Measurements from ENCODE around the gene MGAT5.

MGAT5 gene

DNA sequence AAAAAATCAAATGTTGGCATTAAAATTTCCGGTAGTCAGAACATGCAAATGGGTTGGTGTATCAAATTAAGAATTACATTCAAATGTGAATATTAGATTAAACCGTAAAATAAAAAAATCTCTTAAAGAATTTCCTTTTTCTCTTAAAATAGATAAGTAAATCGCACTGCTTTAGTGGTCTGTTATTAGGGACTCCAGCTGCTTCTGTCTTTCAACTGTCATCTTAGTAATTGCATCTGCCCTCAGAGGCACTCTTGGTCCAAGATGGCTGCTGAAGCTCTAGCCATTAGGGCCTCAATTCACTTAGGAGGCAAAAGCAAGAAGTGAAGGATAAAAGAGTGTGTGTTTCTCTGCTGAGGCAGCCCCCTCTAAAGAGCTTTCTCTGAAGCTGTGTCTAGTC is 132.4 kb downstream of the MGAT5 start:
- no peak for TF ChIP-seq CTCF (IDR thresholded peaks at IDR 0.05; ENCODE audit: low read depth, low read length)
- DNase-seq (ENCODE audit: low read depth in 2 of 2), result no peak

GRCh38 chr2:134389381-134389780 is 135.5 kb downstream of the MGAT5 start:
- DNase-seq (ENCODE audit: low read depth in 2 of 2), result no peak
- no peak for TF ChIP-seq CTCF (IDR thresholded peaks at IDR 0.05; ENCODE audit: low read depth, low read length)

More for the DNA sequence above, 132.4 kb downstream of the MGAT5 start:
- no peak overlapping the region for H3K4me3 ChIP-seq (replicated peaks in 1 of 2; ENCODE audit: low read depth in 2 of 2, low read length in 2 of 2)

GRCh38 chr2:134391751-134392160 is 137.9 kb downstream of the MGAT5 start:
- H3K4me3 ChIP-seq (replicated peaks in 1 of 2; ENCODE audit: low read depth in 2 of 2, low read length in 2 of 2), result no peak overlapping the region
- DNase-seq (ENCODE audit: low read depth in 2 of 2), result peak in 1 of 2 donors; percentile 53
- no peak for TF ChIP-seq CTCF (IDR thresholded peaks at IDR 0.05; ENCODE audit: low read depth, low read length)

More at GRCh38 chr2:134389381-134389780, 135.5 kb downstream of the MGAT5 start:
- no peak overlapping the region for H3K4me3 ChIP-seq (replicated peaks in 1 of 2; ENCODE audit: low read depth in 2 of 2, low read length in 2 of 2)

DNA sequence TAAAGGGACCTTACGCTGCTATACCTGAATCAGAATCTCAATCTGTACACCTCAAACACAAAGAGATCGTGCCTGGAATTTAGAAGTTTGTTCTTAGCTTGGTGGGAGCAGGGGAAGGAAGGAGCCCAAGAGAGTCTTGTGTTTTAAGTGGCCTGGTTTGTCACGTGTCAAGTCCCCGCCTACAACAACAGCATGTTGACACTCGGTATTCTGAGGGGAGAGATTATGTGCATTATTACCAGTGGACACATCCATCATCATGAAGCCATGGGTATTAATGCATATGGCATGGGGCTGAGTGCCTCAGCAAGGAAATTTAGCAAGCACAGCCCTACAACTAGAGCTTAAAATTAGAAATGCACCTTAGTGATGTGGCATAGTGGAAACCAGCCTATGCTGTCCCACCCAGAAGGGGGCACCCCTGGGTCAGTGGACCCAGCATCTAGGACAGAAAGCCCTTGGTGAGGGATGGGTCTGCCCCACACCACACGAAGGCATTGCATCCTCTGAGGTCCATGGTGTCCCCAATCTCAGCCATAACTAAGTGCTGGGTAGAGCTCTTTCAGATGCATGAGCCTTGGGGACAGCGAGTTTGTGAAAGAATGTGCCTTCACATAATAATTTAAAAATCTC is 138.7 kb downstream of the MGAT5 start:
- TF ChIP-seq CTCF (IDR thresholded peaks at IDR 0.05; ENCODE audit: low read depth, low read length), result peak; percentile 13

DNA sequence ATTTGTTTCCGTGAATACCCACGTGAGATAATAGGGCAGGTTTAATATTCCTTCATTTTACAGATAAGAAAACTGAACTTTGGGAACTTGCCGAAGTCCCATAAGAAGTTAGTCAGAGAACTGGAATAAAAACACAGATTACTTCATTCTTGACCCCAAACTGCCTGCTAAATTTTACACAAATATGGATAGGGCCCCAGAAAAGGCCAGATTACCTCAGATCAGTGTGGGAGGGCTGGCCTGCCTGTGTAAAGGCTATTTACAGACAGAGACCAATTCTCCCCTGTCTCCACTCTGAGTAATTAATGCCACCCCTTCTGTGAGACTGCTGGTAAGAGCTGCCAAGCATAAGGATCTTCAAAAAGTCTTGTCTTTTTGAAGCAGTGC is 139.2 kb downstream of the MGAT5 start:
- H3K4me3 ChIP-seq (replicated peaks in 1 of 2; ENCODE audit: low read depth in 2 of 2, low read length in 2 of 2), result no peak overlapping the region
- TF ChIP-seq CTCF (IDR thresholded peaks at IDR 0.05; ENCODE audit: low read depth, low read length), result no peak
- peak; percentile 43 to 59 for DNase-seq (ENCODE audit: low read depth in 2 of 2)

More for the DNA sequence above, 138.7 kb downstream of the MGAT5 start:
- H3K4me3 ChIP-seq (replicated peaks in 1 of 2; ENCODE audit: low read depth in 2 of 2, low read length in 2 of 2), result no peak overlapping the region
- no peak for DNase-seq (ENCODE audit: low read depth in 2 of 2)

- no peak for DNase-seq (ENCODE audit: low read depth in 2 of 2)
- TF ChIP-seq CTCF (IDR thresholded peaks at IDR 0.05; ENCODE audit: low read depth, low read length), result no peak
- H3K4me3 ChIP-seq (replicated peaks in 1 of 2; ENCODE audit: low read depth in 2 of 2, low read length in 2 of 2), result no peak overlapping the region
Observed at GRCh38 chr2:134395779-134396178, 141.9 kb downstream of the MGAT5 start.

DNA sequence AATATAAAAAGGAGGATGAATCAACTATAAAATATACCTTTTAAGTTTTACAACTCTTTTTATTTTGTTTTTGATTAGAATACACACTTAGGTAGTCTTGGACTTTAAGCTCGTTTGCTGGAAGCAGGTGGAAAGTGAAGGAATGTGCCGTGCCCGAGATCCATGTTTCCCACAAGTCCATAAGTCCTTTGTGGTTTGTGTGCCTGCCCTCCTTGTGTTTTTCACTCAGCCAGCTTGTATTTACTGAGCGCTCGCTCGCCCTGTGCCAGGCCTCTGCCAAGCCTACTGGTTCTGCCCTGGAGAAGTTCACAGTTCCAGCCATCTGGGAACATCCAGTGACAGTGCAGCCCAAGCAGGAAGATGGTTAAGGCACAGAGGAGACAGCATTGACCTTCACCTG is 142.6 kb downstream of the MGAT5 start:
- TF ChIP-seq CTCF (IDR thresholded peaks at IDR 0.05; ENCODE audit: low read depth, low read length), result no peak

More for the DNA sequence above, 142.6 kb downstream of the MGAT5 start:
- no peak for DNase-seq (ENCODE audit: low read depth in 2 of 2)
- no peak overlapping the region for H3K4me3 ChIP-seq (replicated peaks in 1 of 2; ENCODE audit: low read depth in 2 of 2, low read length in 2 of 2)

All from cardiac fibroblast (primary cell).